H9 (cell line): ENCODE data around the gene FAM241A. TPM values are rescaled to one million over a fixed set of nuclear protein-coding genes. Genes with fewer than 3 reads are reported as not detected.
A peak's percentile ranks its signal among the peaks of the same experiment; 100 is the strongest.

ENCODE experiments used
- DNase-seq: peaks from one replicate; pipeline ENCODE4 v3.0.0-alpha.2; 2017
- H2AFZ ChIP-seq: one replicate; pipeline ENCODE4 v1.6.1; 2013; ENCODE audit warnings: mild to moderate bottlenecking, low read length, control low read depth, moderate library complexity
- H2AK5ac ChIP-seq: 2 replicates; pipeline ENCODE4 v1.6.1; 2013; ENCODE audit warnings: low read length, control low read depth, mixed read lengths; ENCODE audit not compliant: insufficient read length
- H2BK120ac ChIP-seq: one replicate; pipeline ENCODE4 v1.6.1; 2013; ENCODE audit warnings: low read depth, mild to moderate bottlenecking, low read length, control low read depth, inconsistent platforms; ENCODE audit not compliant: poor library complexity, severe bottlenecking
- H2BK12ac ChIP-seq: 2 replicates; pipeline ENCODE4 v1.6.1; 2013; ENCODE audit warnings: low read length, control low read depth, mixed read lengths, low read depth; ENCODE audit not compliant: insufficient read length
- H2BK15ac ChIP-seq: 2 replicates; pipeline ENCODE4 v1.6.1; 2013; ENCODE audit warnings: low read depth, low read length, control low read depth
- H2BK20ac ChIP-seq: one replicate; pipeline ENCODE4 v1.6.1; 2013; ENCODE audit warnings: low read depth, mild to moderate bottlenecking, low read length, control low read depth, inconsistent platforms; ENCODE audit not compliant: poor library complexity, severe bottlenecking
- H2BK5ac ChIP-seq: 2 replicates; pipeline ENCODE4 v1.6.1; 2013; ENCODE audit warnings: low read length, control low read depth, mixed read lengths; ENCODE audit not compliant: insufficient read length
- H3K14ac ChIP-seq: 2 replicates; pipeline ENCODE4 v1.6.1; 2013; ENCODE audit warnings: low read length, control low read depth; ENCODE audit not compliant: insufficient read depth
- H3K18ac ChIP-seq: 2 replicates; pipeline ENCODE4 v1.6.1; 2013; ENCODE audit warnings: low read depth, mild to moderate bottlenecking, mixed read lengths, low read length, control low read depth; ENCODE audit not compliant: insufficient read length
- H3K23ac ChIP-seq: 2 replicates; pipeline ENCODE4 v1.6.1; 2013; ENCODE audit warnings: low read length, control low read depth, mixed read lengths, low read depth; ENCODE audit not compliant: insufficient read length
- H3K23me2 ChIP-seq: 2 replicates; pipeline ENCODE4 v1.6.1; 2013; ENCODE audit warnings: low read depth, mild to moderate bottlenecking, mixed read lengths, low read length, control low read depth; ENCODE audit not compliant: insufficient read length, poor library complexity, severe bottlenecking
- H3K27ac ChIP-seq: 2 replicates; pipeline ENCODE4 v1.5.1; 2013; ENCODE audit warnings: low read length, control low read depth, mixed read lengths, low read depth; ENCODE audit not compliant: insufficient read length
- H3K27me3 ChIP-seq: 2 replicates; pipeline ENCODE4 v1.6.1; 2013; ENCODE audit warnings: low read length, control low read depth, inconsistent platforms; ENCODE audit not compliant: insufficient read depth
- H3K4ac ChIP-seq: 2 replicates; pipeline ENCODE4 v1.6.1; 2013; ENCODE audit warnings: low read depth, mild to moderate bottlenecking, control low read depth, inconsistent platforms, low read length, moderate library complexity
- H3K4me1 ChIP-seq: 2 replicates; pipeline ENCODE4 v1.6.1; 2013; ENCODE audit warnings: low read length, control low read depth, inconsistent platforms; ENCODE audit not compliant: insufficient read depth
- H3K4me2 ChIP-seq: 2 replicates; pipeline ENCODE4 v1.6.1; 2013; ENCODE audit warnings: low read length, control low read depth, mixed read lengths; ENCODE audit not compliant: insufficient read length, insufficient read depth
- H3K56ac ChIP-seq: 2 replicates; pipeline ENCODE4 v1.6.1; 2013; ENCODE audit warnings: low read depth, mild to moderate bottlenecking, mixed read lengths, low read length, control low read depth; ENCODE audit not compliant: insufficient read length
- H3K79me1 ChIP-seq: 2 replicates; pipeline ENCODE4 v1.6.1; 2013; ENCODE audit warnings: low read depth, mild to moderate bottlenecking, moderate library complexity, low read length, control low read depth, inconsistent platforms; ENCODE audit not compliant: insufficient read depth, poor library complexity, severe bottlenecking
- H3K79me2 ChIP-seq: 2 replicates; pipeline ENCODE4 v1.6.1; 2013; ENCODE audit warnings: low read length, control low read depth, inconsistent platforms; ENCODE audit not compliant: insufficient read depth
- H3K9ac ChIP-seq: 2 replicates; pipeline ENCODE4 v1.6.1; 2013; ENCODE audit warnings: low read length, control low read depth, mixed read lengths; ENCODE audit not compliant: insufficient read length; ENCODE audit errors: extremely low read depth
- H3K9me3 ChIP-seq: one replicate; pipeline ENCODE4 v1.6.1; 2013; ENCODE audit warnings: low read depth, low read length, inconsistent platforms; ENCODE audit not compliant: control insufficient read depth
- H3T11ph ChIP-seq: one replicate; pipeline ENCODE4 v1.6.1; 2013; ENCODE audit warnings: mild to moderate bottlenecking, low read length, control low read depth, inconsistent platforms
- H4K20me1 ChIP-seq: one replicate; pipeline ENCODE4 v1.6.1; 2013; ENCODE audit not compliant: control insufficient read depth, insufficient read length, insufficient read depth
- H4K5ac ChIP-seq: 2 replicates; pipeline ENCODE4 v1.6.1; 2013; ENCODE audit warnings: low read depth, mild to moderate bottlenecking, mixed read lengths, low read length, control low read depth; ENCODE audit not compliant: insufficient read length
- H4K8ac ChIP-seq: replicated peaks from 2 replicates; pipeline ENCODE4 v1.6.1; 2013; ENCODE audit warnings: low read length, control low read depth, mixed read lengths, low read depth; ENCODE audit not compliant: insufficient read length
- H4K91ac ChIP-seq: 2 replicates; pipeline ENCODE4 v1.6.1; 2013; ENCODE audit warnings: low read depth, mild to moderate bottlenecking, moderate library complexity, mixed read lengths, low read length, control low read depth; ENCODE audit not compliant: insufficient read length
- H3K27ac Mint-ChIP-seq, 3 experiments: 2 replicates in 2 of 3; 3 replicates in 1 of 3; pipeline ENCODE4 v1.8.0; 2020 to 2021; ENCODE audit warnings: mixed read lengths in 3 of 3, mild to moderate bottlenecking in 1 of 3, moderate library complexity in 1 of 3
- H3K27me3 Mint-ChIP-seq: 2 replicates; pipeline ENCODE4 v1.8.0; 2021; ENCODE audit warnings: low read depth, mild to moderate bottlenecking, moderate library complexity, mixed read lengths
- H3K36me3 Mint-ChIP-seq, 3 experiments: 2 replicates in 2 of 3; 3 replicates in 1 of 3; pipeline ENCODE4 v1.8.0; 2020 to 2021; ENCODE audit warnings: low read depth in 3 of 3, mixed read lengths in 3 of 3; ENCODE audit not compliant: insufficient read depth in 1 of 3
- H3K4me1 Mint-ChIP-seq, 2 experiments: 2 replicates each; pipeline ENCODE4 v1.8.0; 2020; ENCODE audit warnings: mixed read lengths in 2 of 2
- H3K4me3 Mint-ChIP-seq, 2 experiments: 2 replicates in 1 of 2; 3 replicates in 1 of 2; pipeline ENCODE4 v1.8.0; 2020 to 2021; ENCODE audit warnings: mild to moderate bottlenecking in 2 of 2, mixed read lengths in 2 of 2, moderate library complexity in 1 of 2
- H3K9me3 Mint-ChIP-seq, 2 experiments: 2 replicates in 1 of 2; 3 replicates in 1 of 2; pipeline ENCODE4 v1.8.0; 2020; ENCODE audit warnings: mild to moderate bottlenecking in 2 of 2, mixed read lengths in 2 of 2, moderate library complexity in 1 of 2
- WGBS: extraction: QIAGEN DNeasy Blood & Tissue Kit; methylation state at CpG from one replicate; pipeline ENCODE4 v1.1.7; 2013; ENCODE audit warnings: missing lambda C conversion rate, low lambda C conversion rate, mixed read lengths; ENCODE audit not compliant: insufficient read length; ENCODE audit errors: extremely low coverage; 5-methylcytosine and 5-hydroxymethylcytosine counted together
- total RNA-seq: library from RNA; stranded (reverse); gene quantifications from 2 replicates; pipeline ENCODE4 v1.2.1, GENCODE V29; 2021
- TF ChIP-seq, protein P1 (sequence below): fragments of 200-600 bp; sonication (generic); conservative IDR thresholded peaks from 3 replicates; pipeline ENCODE4 v1.8.0; 2021; ENCODE audit warnings: antibody characterized with exemption, mild to moderate bottlenecking

The FAM241A gene
- total RNA-seq, 1 experiment from 2014 or later, result 0.13 TPM

DNA sequence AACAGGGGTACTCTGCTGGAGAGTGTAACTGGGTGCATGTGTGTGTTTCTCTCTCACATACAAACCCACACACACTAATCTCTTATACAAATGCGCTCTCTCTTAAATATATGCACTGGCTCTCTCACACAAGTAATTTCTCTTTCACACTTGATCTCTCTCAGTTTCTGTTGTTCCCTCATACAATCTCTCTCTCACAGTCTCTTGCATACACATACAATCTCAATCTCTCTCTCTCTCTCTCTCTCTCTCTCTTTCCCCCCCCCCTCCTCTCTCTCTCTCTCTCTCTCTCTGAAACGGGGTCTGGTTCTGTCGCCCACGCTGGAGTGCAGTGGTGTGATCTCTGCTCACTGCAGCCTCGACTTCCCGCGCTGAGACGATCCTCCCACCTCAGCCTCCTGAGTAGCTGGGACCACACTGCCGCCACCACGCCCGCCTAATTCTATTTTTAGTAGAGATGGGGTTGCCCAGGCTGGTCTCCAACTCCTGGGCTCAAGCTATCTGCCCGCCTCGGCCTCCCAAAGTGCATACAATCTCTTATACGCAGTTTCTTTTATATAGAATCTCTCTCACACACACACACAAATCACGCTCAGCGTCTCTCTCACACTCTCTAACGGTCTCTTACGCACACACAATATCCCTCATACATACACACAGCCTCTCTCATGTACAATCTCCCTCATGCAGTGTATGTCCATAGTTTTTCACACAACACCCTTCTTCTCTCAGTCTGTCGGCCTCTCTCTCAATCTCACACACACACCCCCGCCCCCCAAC lies 518 bp upstream of the FAM241A start:
- H3K4me2 ChIP-seq, result peak overlapping the region; percentile 30
- peaks cover 31% of the 10 kb centered on the region for H3K27me3 Mint-ChIP-seq

More for the DNA sequence above, 518 bp upstream of the FAM241A start:
- Histone ChIP-seq H2BK20ac (no peak overlapping the region), H3K4ac (no peak overlapping the region), H4K91ac (no peak overlapping the region), H3T11ph (no peak overlapping the region), H3K23ac (no peak overlapping the region), H3K18ac (no peak overlapping the region), H4K5ac (no peak overlapping the region), H3K9ac (no peak overlapping the region), H3K56ac (no peak overlapping the region), H2BK120ac (no peak overlapping the region), H3K79me2 (no peaks in the 10 kb centered on the region), H3K4me1 (no peaks in the 10 kb centered on the region), H3K79me1 (no peaks in the 10 kb centered on the region), H2BK15ac (no peak overlapping the region), H3K27me3 (peaks cover 4% of the 10 kb centered on the region; the same call in 1 of the 2 replicates), H3K14ac (no peak overlapping the region), H3K23me2 (peaks cover 4% of the 10 kb centered on the region), H3K9me3 (no peaks in the 10 kb centered on the region), H4K20me1 (no peaks in the 10 kb centered on the region), H2BK5ac (no peak overlapping the region), H2AFZ (peak overlapping the region; percentile 95), H2AK5ac (no peak overlapping the region), H4K8ac (no peak overlapping the region), H3K27ac (no peak overlapping the region), H2BK12ac (no peak overlapping the region)
- TF ChIP-seq, protein P1, sequence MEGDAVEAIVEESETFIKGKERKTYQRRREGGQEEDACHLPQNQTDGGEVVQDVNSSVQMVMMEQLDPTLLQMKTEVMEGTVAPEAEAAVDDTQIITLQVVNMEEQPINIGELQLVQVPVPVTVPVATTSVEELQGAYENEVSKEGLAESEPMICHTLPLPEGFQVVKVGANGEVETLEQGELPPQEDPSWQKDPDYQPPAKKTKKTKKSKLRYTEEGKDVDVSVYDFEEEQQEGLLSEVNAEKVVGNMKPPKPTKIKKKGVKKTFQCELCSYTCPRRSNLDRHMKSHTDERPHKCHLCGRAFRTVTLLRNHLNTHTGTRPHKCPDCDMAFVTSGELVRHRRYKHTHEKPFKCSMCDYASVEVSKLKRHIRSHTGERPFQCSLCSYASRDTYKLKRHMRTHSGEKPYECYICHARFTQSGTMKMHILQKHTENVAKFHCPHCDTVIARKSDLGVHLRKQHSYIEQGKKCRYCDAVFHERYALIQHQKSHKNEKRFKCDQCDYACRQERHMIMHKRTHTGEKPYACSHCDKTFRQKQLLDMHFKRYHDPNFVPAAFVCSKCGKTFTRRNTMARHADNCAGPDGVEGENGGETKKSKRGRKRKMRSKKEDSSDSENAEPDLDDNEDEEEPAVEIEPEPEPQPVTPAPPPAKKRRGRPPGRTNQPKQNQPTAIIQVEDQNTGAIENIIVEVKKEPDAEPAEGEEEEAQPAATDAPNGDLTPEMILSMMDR, result no peak
- H3K36me3 Mint-ChIP-seq, result no peaks in the 10 kb centered on the region
- no peak for DNase-seq
- no peaks in the 10 kb centered on the region for H3K9me3 Mint-ChIP-seq
- H3K4me1 Mint-ChIP-seq, result peaks cover 5 to 10% of the 10 kb centered on the region in 2 experiments; a peak in 3 of 4 replicates
- peak overlapping the region; percentile 67 to 71 for H3K4me3 Mint-ChIP-seq
- H3K27ac Mint-ChIP-seq, result no peak overlapping the region
- WGBS, result 100% methylated on average over 4 of the region's 20 CpGs
